SIG-M5 treated with dmso at 0.1 percent for 504 hours (cell line): ENCODE data around the gene SLC35A2.
"Not testable (repeated sequence)": the region's sequence is repeated elsewhere in the genome, so short reads cannot be mapped to it uniquely, and the experiment has no call there.

Experiments used
- DNase-seq: peaks from one replicate; lab custom pipeline; 2025; ENCODE audit not compliant: unreplicated experiment; lab: John Stamatoyannopoulos, UW

Gene SLC35A2

GRCh38 chrX:48903290-48903689 lies 8.2 kb downstream of the SLC35A2 start:
- no peak for DNase-seq

- DNase-seq = no peak
These were observed 8.7 kb downstream of the SLC35A2 start for GRCh38 chrX:48902776-48903175.

GRCh38 chrX:48902135-48902534 lies 9.3 kb downstream of the SLC35A2 start:
- DNase-seq = no peak

GRCh38 chrX:48901069-48901468 lies 10.4 kb downstream of the SLC35A2 start:
- DNase-seq = no peak

GRCh38 chrX:48899078-48899410 lies 12.4 kb downstream of the SLC35A2 start:
- no peak for DNase-seq

GRCh38 chrX:48897625-48898306 lies 13.7 kb downstream of the SLC35A2 start, which contains the start of the genes PQBP1 and TIMM17B:
TSS of gene PQBP1 (plus strand) at chrX:48897930. CDS start at chrX:48898510, 580 bp downstream.
TSS of gene TIMM17B (minus strand) at chrX:48897768. CDS start at chrX:48897749, 19 bp downstream.
- DNase-seq = peak; percentile 95

- peak; percentile 62 for DNase-seq
These were observed 14.3 kb downstream of the SLC35A2 start for GRCh38 chrX:48897157-48897624.

- DNase-seq = peak; percentile 37
These were observed 14.8 kb downstream of the SLC35A2 start for GRCh38 chrX:48896611-48897011.

GRCh38 chrX:48894891-48895290 lies 16.6 kb downstream of the SLC35A2 start:
- DNase-seq = no peak

GRCh38 chrX:48893556-48894348 lies 17.7 kb downstream of the SLC35A2 start:
- DNase-seq = no peak

GRCh38 chrX:48892896-48893295 lies 18.6 kb downstream of the SLC35A2 start:
- no peak for DNase-seq

GRCh38 chrX:48891402-48892288 lies 19.8 kb downstream of the SLC35A2 start:
- DNase-seq = peak; percentile 69

GRCh38 chrX:48890934-48891401 lies 20.5 kb downstream of the SLC35A2 start:
- DNase-seq = no peak

- no peak for DNase-seq
These were observed 21.0 kb downstream of the SLC35A2 start for GRCh38 chrX:48890296-48890925.

GRCh38 chrX:48886586-48886985 lies 24.9 kb downstream of the SLC35A2 start:
- not testable (repeated sequence) for DNase-seq

GRCh38 chrX:48883729-48884128 lies 27.7 kb downstream of the SLC35A2 start:
- DNase-seq = no peak

- DNase-seq = not testable (repeated sequence)
These were observed 34.5 kb downstream of the SLC35A2 start for GRCh38 chrX:48876944-48877343.

- not testable (repeated sequence) for DNase-seq
These were observed 39.4 kb downstream of the SLC35A2 start for GRCh38 chrX:48872017-48872416.

- DNase-seq = no peak
These were observed 47.2 kb downstream of the SLC35A2 start for GRCh38 chrX:48864210-48864609.

- no peak for DNase-seq
These were observed 56.5 kb downstream of the SLC35A2 start for GRCh38 chrX:48854898-48855297.
